Measurements from ENCODE around the gene C18orf63. TPM values are rescaled to one million over a fixed set of nuclear protein-coding genes. Genes with fewer than 3 reads are reported as not detected.

The C18orf63 gene
- total RNA-seq, 1 donor from 2014 or later = not detected

GRCh38 chr18:74387383-74387782, 71.7 kb downstream of the C18orf63 start:
- H3K4me3 ChIP-seq = no peak overlapping the region
- no peak for DNase-seq (ENCODE audit: extremely low spot score in 2 of 2)
- peak overlapping the region; percentile 27 for H3K27ac ChIP-seq
- H3K4me1 ChIP-seq = peaks cover 18% of the 10 kb centered on the region
- intact Hi-C loops (cut with DNase I) = no loop called here
- no peaks in the 10 kb centered on the region for H3K9me3 ChIP-seq
- TF ChIP-seq POLR2AphosphoS5 (IDR thresholded peaks at IDR 0.05; ENCODE audit: insufficient read depth in 1 of 2, low read depth in 1 of 2) (no peak), POLR2A (IDR thresholded peaks at IDR 0.05) (no peak), CTCF (IDR thresholded peaks at IDR 0.05) (no peak)
- no peaks in the 10 kb centered on the region for H3K36me3 ChIP-seq
- no peaks in the 10 kb centered on the region for H3K27me3 ChIP-seq

- intact Hi-C loops (cut with DNase I) = no loop called here
- DNase-seq (ENCODE audit: extremely low spot score in 2 of 2) = no peak
Observed at GRCh38 chr18:74388227-74388626, 72.6 kb downstream of the C18orf63 start.

GRCh38 chr18:74389171-74389927, 73.7 kb downstream of the C18orf63 start:
- H3K27me3 ChIP-seq = no peaks in the 10 kb centered on the region
- TF ChIP-seq CTCF (IDR thresholded peaks at IDR 0.05) (no peak), POLR2A (IDR thresholded peaks at IDR 0.05) (no peak), POLR2AphosphoS5 (IDR thresholded peaks at IDR 0.05; ENCODE audit: insufficient read depth in 1 of 2, low read depth in 1 of 2) (no peak)
- no peak for DNase-seq (ENCODE audit: extremely low spot score in 2 of 2)

More at GRCh38 chr18:74388227-74388626, 72.6 kb downstream of the C18orf63 start:
- Histone ChIP-seq H3K27ac (no peak overlapping the region), H3K27me3 (no peaks in the 10 kb centered on the region), H3K9me3 (no peaks in the 10 kb centered on the region), H3K4me3 (no peak overlapping the region), H3K36me3 (no peaks in the 10 kb centered on the region), H3K4me1 (peaks cover 18% of the 10 kb centered on the region)
- no peak for TF ChIP-seq CTCF (IDR thresholded peaks at IDR 0.05)
- TF ChIP-seq POLR2A (IDR thresholded peaks at IDR 0.05) = no peak
- no peak for TF ChIP-seq POLR2AphosphoS5 (IDR thresholded peaks at IDR 0.05; ENCODE audit: insufficient read depth in 1 of 2, low read depth in 1 of 2)

GRCh38 chr18:74389991-74390390, 74.4 kb downstream of the C18orf63 start:
- Histone ChIP-seq H3K9me3 (no peaks in the 10 kb centered on the region), H3K4me3 (no peak overlapping the region), H3K36me3 (no peaks in the 10 kb centered on the region), H3K4me1 (peaks cover 18% of the 10 kb centered on the region), H3K27ac (no peak overlapping the region), H3K27me3 (no peaks in the 10 kb centered on the region)
- DNase-seq (ENCODE audit: extremely low spot score in 2 of 2) = no peak
- TF ChIP-seq POLR2AphosphoS5 (IDR thresholded peaks at IDR 0.05; ENCODE audit: insufficient read depth in 1 of 2, low read depth in 1 of 2) (no peak), CTCF (IDR thresholded peaks at IDR 0.05) (no peak), POLR2A (IDR thresholded peaks at IDR 0.05) (no peak)
- intact Hi-C loops (cut with DNase I) = no loop called here

More at GRCh38 chr18:74389171-74389927, 73.7 kb downstream of the C18orf63 start:
- Histone ChIP-seq H3K9me3 (no peaks in the 10 kb centered on the region), H3K4me3 (no peak overlapping the region), H3K27ac (no peak overlapping the region), H3K4me1 (peaks cover 18% of the 10 kb centered on the region), H3K36me3 (no peaks in the 10 kb centered on the region)
- intact Hi-C loops (cut with DNase I) = no loop called here

- Histone ChIP-seq H3K36me3 (no peaks in the 10 kb centered on the region), H3K4me1 (peaks cover 18% of the 10 kb centered on the region), H3K4me3 (no peak overlapping the region), H3K27ac (no peak overlapping the region), H3K9me3 (no peaks in the 10 kb centered on the region), H3K27me3 (no peaks in the 10 kb centered on the region)
- DNase-seq (ENCODE audit: extremely low spot score in 2 of 2) = no peak
- no peak for TF ChIP-seq POLR2A (IDR thresholded peaks at IDR 0.05)
- no peak for TF ChIP-seq CTCF (IDR thresholded peaks at IDR 0.05)
- TF ChIP-seq POLR2AphosphoS5 (IDR thresholded peaks at IDR 0.05; ENCODE audit: insufficient read depth in 1 of 2, low read depth in 1 of 2) = no peak
- intact Hi-C loops (cut with DNase I) = no loop called here
Observed at GRCh38 chr18:74390900-74391299, 75.3 kb downstream of the C18orf63 start.

Measured in vagina (tissue), 2 donors.